GM23338 (cell line): Measurements from ENCODE around the gene NPC1. TPM values are rescaled to one million over a fixed set of nuclear protein-coding genes. Genes with fewer than 3 reads are reported as not detected.

Experiments used
- ATAC-seq: fragments of 200-7000 bp; cut with Tn5 transposase; 3 replicates; pipeline ENCODE4 v1.9.1; 2020
- DNase-seq: peaks from one replicate; pipeline ENCODE4 v3.0.0-alpha.2; 2015; ENCODE audit warnings: low spot score
- H2AFZ ChIP-seq: fragments of 200-600 bp; sonication (generic); 2 replicates; pipeline ENCODE4 v1.8.0; 2016; ENCODE audit warnings: antibody characterized with exemption, mild to moderate bottlenecking, moderate library complexity
- H3F3A ChIP-seq: fragments of 200-600 bp; sonication (generic); replicated peaks from 2 replicates; pipeline ENCODE4 v1.8.0; 2017; ENCODE audit warnings: antibody characterized with exemption, mixed run types, low read depth
- H3K27ac ChIP-seq: fragments of 200-600 bp; sonication (generic); 2 replicates; pipeline ENCODE4 v1.6.1; 2016; ENCODE audit warnings: low read depth
- H3K27me3 ChIP-seq: fragments of 200-600 bp; sonication (generic); 2 replicates; pipeline ENCODE4 v1.8.0; 2016; ENCODE audit warnings: mild to moderate bottlenecking, mixed run types, moderate library complexity; ENCODE audit not compliant: insufficient read depth
- H3K36me3 ChIP-seq: fragments of 200-600 bp; sonication (generic); 2 replicates; pipeline ENCODE4 v1.8.0; 2016; ENCODE audit warnings: mild to moderate bottlenecking; ENCODE audit not compliant: insufficient read depth
- H3K4me1 ChIP-seq: fragments of 200-600 bp; sonication (generic); 2 replicates; pipeline ENCODE4 v1.8.0; 2016; ENCODE audit warnings: mild to moderate bottlenecking, moderate library complexity; ENCODE audit not compliant: insufficient read depth
- H3K4me2 ChIP-seq: fragments of 200-600 bp; sonication (generic); 2 replicates; pipeline ENCODE4 v1.7.1; 2017; ENCODE audit warnings: mixed run types
- H3K4me3 ChIP-seq: fragments of 200-600 bp; sonication (generic); 2 replicates; pipeline ENCODE4 v1.6.1; 2016; ENCODE audit warnings: mixed run types
- H3K79me2 ChIP-seq: fragments of 200-600 bp; sonication (generic); replicated peaks from 2 replicates; pipeline ENCODE4 v1.8.0; 2017; ENCODE audit warnings: mild to moderate bottlenecking; ENCODE audit not compliant: insufficient read depth
- H3K9me2 ChIP-seq: fragments of 200-600 bp; sonication (generic); 2 replicates; pipeline ENCODE4 v1.8.0; 2017; ENCODE audit not compliant: insufficient read depth
- H4K20me1 ChIP-seq: fragments of 200-600 bp; sonication (generic); replicated peaks from 2 replicates; pipeline ENCODE4 v1.8.0; 2017; ENCODE audit warnings: mild to moderate bottlenecking; ENCODE audit not compliant: insufficient read depth
- H3K27ac Mint-ChIP-seq: 2 replicates; pipeline ENCODE4 v1.8.0; 2020; ENCODE audit warnings: inconsistent platforms, mild to moderate bottlenecking, moderate library complexity, mixed read lengths
- H3K27me3 Mint-ChIP-seq: 3 replicates; pipeline ENCODE4 v1.8.0; 2022; ENCODE audit warnings: low read depth, mild to moderate bottlenecking, moderate library complexity, mixed read lengths, inconsistent platforms; ENCODE audit not compliant: insufficient read depth, poor library complexity
- H3K36me3 Mint-ChIP-seq: 3 replicates; pipeline ENCODE4 v1.8.0; 2021; ENCODE audit warnings: low read depth, mild to moderate bottlenecking, inconsistent platforms, moderate library complexity, mixed read lengths
- H3K4me1 Mint-ChIP-seq: 3 replicates; pipeline ENCODE4 v1.8.0; 2020; ENCODE audit warnings: mild to moderate bottlenecking, inconsistent platforms, mixed read lengths
- H3K4me3 Mint-ChIP-seq: 3 replicates; pipeline ENCODE4 v1.8.0; 2021; ENCODE audit warnings: moderate library complexity, mild to moderate bottlenecking, inconsistent platforms, mixed read lengths
- H3K9me3 Mint-ChIP-seq: 3 replicates; pipeline ENCODE4 v1.8.0; 2020; ENCODE audit warnings: moderate library complexity, mild to moderate bottlenecking, inconsistent platforms, mixed read lengths
- CREB1 ChIP-seq: fragments of 250-450 bp; sonication (Bioruptor Pico); IDR thresholded peaks from 2 replicates; pipeline ENCODE4 v1.5.0; 2020; ENCODE audit warnings: low read depth, mild to moderate bottlenecking, moderate library complexity
- EZH2 ChIP-seq: fragments of 200-600 bp; sonication (generic); IDR thresholded peaks from one replicate; pipeline ENCODE4 v1.8.0; 2017; ENCODE audit warnings: antibody characterized with exemption, mild to moderate bottlenecking, low read depth; ENCODE audit not compliant: unreplicated experiment
- EZH2phosphoT487 ChIP-seq: fragments of 200-600 bp; sonication (generic); IDR thresholded peaks from one replicate; pipeline ENCODE4 v1.8.1; 2018; ENCODE audit warnings: antibody characterized with exemption; ENCODE audit not compliant: unreplicated experiment
- JUNB ChIP-seq: IDR thresholded peaks from one replicate; pipeline ENCODE4 v1.6.1; 2016; ENCODE audit warnings: antibody characterized with exemption; ENCODE audit not compliant: unreplicated experiment
- NANOG ChIP-seq: IDR thresholded peaks from 2 replicates; pipeline ENCODE4 v1.6.1; 2016; ENCODE audit warnings: antibody characterized with exemption, borderline replicate concordance
- POLR2AphosphoS5 ChIP-seq: IDR thresholded peaks from 2 replicates; pipeline ENCODE4 v1.6.1; 2016; ENCODE audit warnings: antibody characterized with exemption, low read depth
- REST ChIP-seq: IDR thresholded peaks from one replicate; pipeline ENCODE4 v1.6.1; 2018; ENCODE audit warnings: antibody characterized with exemption; ENCODE audit not compliant: unreplicated experiment
- STAT1 ChIP-seq: IDR thresholded peaks from one replicate; pipeline ENCODE4 v1.6.1; 2016; ENCODE audit warnings: antibody characterized with exemption; ENCODE audit not compliant: unreplicated experiment
- ZNF114 ChIP-seq: fragments of 250-450 bp; sonication (Bioruptor Pico); IDR thresholded peaks from 2 replicates; pipeline ENCODE4 v1.5.0; 2020; ENCODE audit warnings: mild to moderate bottlenecking, moderate library complexity
- ZNF331 ChIP-seq: fragments of 250-450 bp; sonication (Bioruptor Pico); IDR thresholded peaks from 2 replicates; pipeline ENCODE4 v1.5.0; 2020; ENCODE audit warnings: low read depth, mild to moderate bottlenecking, moderate library complexity
- ZNF462 ChIP-seq: fragments of 250-450 bp; sonication (Bioruptor Pico); IDR thresholded peaks from 2 replicates; pipeline ENCODE4 v1.5.0; 2020; ENCODE audit warnings: mild to moderate bottlenecking, moderate library complexity
- polyA plus RNA-seq: library from polyadenylated mRNA; unstranded; fragments of >200 nt; fragmentation: Nextera tagmentation; extraction: Ambion mirVana; gene quantifications from 2 replicates; pipeline ENCODE4 v1.2.1, GENCODE V29; 2016
- total RNA-seq: library from RNA; depleted of rRNA; stranded (reverse); fragments of >200 nt; shearing (Covaris generic); gene quantifications from 2 replicates; pipeline ENCODE4 v1.2.3, GENCODE V29; 2014
- TF ChIP-seq, protein P1 (sequence below), 2 experiments: fragments of 200-600 bp in 1 of 2; sonication (generic) in 1 of 2; conservative IDR thresholded peaks; 2 replicates each; pipeline versions ENCODE4 v1.5.1 to v1.6.1; 2016 to 2017; ENCODE audit warnings: antibody characterized with exemption in 2 of 2, low read depth in 2 of 2, mild to moderate bottlenecking in 2 of 2, moderate library complexity in 1 of 2
- TF ChIP-seq, protein P2 (sequence below): IDR thresholded peaks from 2 replicates; pipeline ENCODE4 v1.6.1; 2016; ENCODE audit warnings: antibody characterized with exemption

NPC1 gene
- total and polyA plus RNA-seq, 2 experiments from 2014 or later = 18.4 to 45.1 TPM

- Mint-ChIP-seq H3K9me3 (no peaks in the 10 kb centered on the region), H3K4me1 (no peaks in the 10 kb centered on the region), H3K36me3 (peaks cover 78% of the 10 kb centered on the region), H3K27ac (no peak overlapping the region), H3K4me3 (no peak overlapping the region), H3K27me3 (no peaks in the 10 kb centered on the region)
- peaks cover 11% of the 10 kb centered on the region; the same call in 1 of the 2 replicates for H4K20me1 ChIP-seq
- H3K9me2 ChIP-seq = no peaks in the 10 kb centered on the region
- ATAC-seq = no peak
- H3K27ac ChIP-seq = no peak overlapping the region
- no peak overlapping the region for H3K4me3 ChIP-seq
- no peak for DNase-seq
- H3K27me3 ChIP-seq = no peaks in the 10 kb centered on the region
- TF ChIP-seq, protein P1, sequence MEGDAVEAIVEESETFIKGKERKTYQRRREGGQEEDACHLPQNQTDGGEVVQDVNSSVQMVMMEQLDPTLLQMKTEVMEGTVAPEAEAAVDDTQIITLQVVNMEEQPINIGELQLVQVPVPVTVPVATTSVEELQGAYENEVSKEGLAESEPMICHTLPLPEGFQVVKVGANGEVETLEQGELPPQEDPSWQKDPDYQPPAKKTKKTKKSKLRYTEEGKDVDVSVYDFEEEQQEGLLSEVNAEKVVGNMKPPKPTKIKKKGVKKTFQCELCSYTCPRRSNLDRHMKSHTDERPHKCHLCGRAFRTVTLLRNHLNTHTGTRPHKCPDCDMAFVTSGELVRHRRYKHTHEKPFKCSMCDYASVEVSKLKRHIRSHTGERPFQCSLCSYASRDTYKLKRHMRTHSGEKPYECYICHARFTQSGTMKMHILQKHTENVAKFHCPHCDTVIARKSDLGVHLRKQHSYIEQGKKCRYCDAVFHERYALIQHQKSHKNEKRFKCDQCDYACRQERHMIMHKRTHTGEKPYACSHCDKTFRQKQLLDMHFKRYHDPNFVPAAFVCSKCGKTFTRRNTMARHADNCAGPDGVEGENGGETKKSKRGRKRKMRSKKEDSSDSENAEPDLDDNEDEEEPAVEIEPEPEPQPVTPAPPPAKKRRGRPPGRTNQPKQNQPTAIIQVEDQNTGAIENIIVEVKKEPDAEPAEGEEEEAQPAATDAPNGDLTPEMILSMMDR (conservative IDR thresholded peaks at IDR 0.05; ENCODE audit: low read depth in 2 of 2) = no peak
- TF ChIP-seq POLR2AphosphoS5 (no peak), CREB1 (CRISPR knock-in tag) (no peak), JUNB (no peak), ZNF462 (CRISPR knock-in tag) (no peak), ZNF114 (CRISPR knock-in tag) (no peak), NANOG (no peak), ZNF331 (no peak), EZH2phosphoT487 (no peak), EZH2 (no peak), REST (no peak), STAT1 (no peak)
- TF ChIP-seq, protein P2, sequence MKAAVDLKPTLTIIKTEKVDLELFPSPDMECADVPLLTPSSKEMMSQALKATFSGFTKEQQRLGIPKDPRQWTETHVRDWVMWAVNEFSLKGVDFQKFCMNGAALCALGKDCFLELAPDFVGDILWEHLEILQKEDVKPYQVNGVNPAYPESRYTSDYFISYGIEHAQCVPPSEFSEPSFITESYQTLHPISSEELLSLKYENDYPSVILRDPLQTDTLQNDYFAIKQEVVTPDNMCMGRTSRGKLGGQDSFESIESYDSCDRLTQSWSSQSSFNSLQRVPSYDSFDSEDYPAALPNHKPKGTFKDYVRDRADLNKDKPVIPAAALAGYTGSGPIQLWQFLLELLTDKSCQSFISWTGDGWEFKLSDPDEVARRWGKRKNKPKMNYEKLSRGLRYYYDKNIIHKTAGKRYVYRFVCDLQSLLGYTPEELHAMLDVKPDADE = no peak
- peaks cover 75% of the 10 kb centered on the region for H3K36me3 ChIP-seq
- H2AFZ ChIP-seq = no peak overlapping the region
- H3F3A ChIP-seq = no peaks in the 10 kb centered on the region
- H3K79me2 ChIP-seq = no peaks in the 10 kb centered on the region
- no peak overlapping the region for H3K4me2 ChIP-seq
- no peaks in the 10 kb centered on the region for H3K4me1 ChIP-seq
These were observed 48.3 kb downstream of the NPC1 start for GRCh38 chr18:23538001-23538400.
